ENCODE data around the gene DHRS7B.
"Not testable (repeated sequence)": the region's sequence is repeated elsewhere in the genome, so short reads cannot be mapped to it uniquely, and the experiment has no call there.

The DHRS7B gene

GRCh38 chr17:21126645-21127508, at the start of gene DHRS7B:
Gene DHRS7B (plus strand): TSS chr17:21126964. CDS start chr17:21126972, 8 bp downstream.
- intact Hi-C loops (cut with DNase I; ENCODE audit: low total_unique reads), result loop anchor here (5.0 to 10.0 kb wide), 4 partner anchors 82 to 148 kb away; partner anchors contain the start of gene USP22
- H3K4me3 ChIP-seq, result peak within 1 kb of the TSS; percentile 68 to 96
- no peaks in the 10 kb centered on the region for H3K9me3 ChIP-seq
- no peak for TF ChIP-seq CTCF (IDR thresholded peaks at IDR 0.05)
- peak within 1 kb of the TSS; percentile 87 to 95 for H3K27ac ChIP-seq
- no peaks in the 10 kb centered on the region for H3K36me3 ChIP-seq
- DNase-seq, result peak; percentile 94 to 96
- peaks cover 0 to 11% (median 10%) of the 10 kb centered on the region in 4 donors for H3K4me1 ChIP-seq
- H3K27me3 ChIP-seq, result no peaks in the 10 kb centered on the region

- H3K27me3 ChIP-seq, result no peaks in the 10 kb centered on the region
- intact Hi-C loops (cut with DNase I; ENCODE audit: low total_unique reads), result no loop called here
- no peak for DNase-seq
- no peaks in the 10 kb centered on the region for H3K4me1 ChIP-seq
- no peak overlapping the region for H3K27ac ChIP-seq
- no peaks in the 10 kb centered on the region for H3K36me3 ChIP-seq
- TF ChIP-seq CTCF (IDR thresholded peaks at IDR 0.05), result no peak
- no peak overlapping the region for H3K4me3 ChIP-seq
- H3K9me3 ChIP-seq, result no peaks in the 10 kb centered on the region
Measured at GRCh38 chr17:21077281-21077680, 49.5 kb upstream of the DHRS7B start.

- Histone ChIP-seq H3K27ac (no peak overlapping the region), H3K36me3 (no peaks in the 10 kb centered on the region), H3K27me3 (no peaks in the 10 kb centered on the region), H3K9me3 (no peaks in the 10 kb centered on the region), H3K4me3 (no peak overlapping the region), H3K4me1 (no peaks in the 10 kb centered on the region)
- TF ChIP-seq CTCF (IDR thresholded peaks at IDR 0.05), result no peak
- DNase-seq, result no peak
- intact Hi-C loops (cut with DNase I; ENCODE audit: low total_unique reads), result no loop called here
Measured at GRCh38 chr17:21078016-21078780, 48.6 kb upstream of the DHRS7B start.

GRCh38 chr17:21079196-21079595, 47.6 kb upstream of the DHRS7B start:
- Histone ChIP-seq H3K27me3 (no peaks in the 10 kb centered on the region), H3K4me3 (no peak overlapping the region), H3K4me1 (no peaks in the 10 kb centered on the region), H3K9me3 (no peaks in the 10 kb centered on the region), H3K36me3 (no peaks in the 10 kb centered on the region), H3K27ac (no peak overlapping the region)
- intact Hi-C loops (cut with DNase I; ENCODE audit: low total_unique reads), result no loop called here
- TF ChIP-seq CTCF (IDR thresholded peaks at IDR 0.05), result no peak
- no peak for DNase-seq

GRCh38 chr17:21082001-21082436, 44.7 kb upstream of the DHRS7B start:
- no peak for DNase-seq
- no peak for TF ChIP-seq CTCF (IDR thresholded peaks at IDR 0.05)
- Histone ChIP-seq H3K27ac (no peak overlapping the region), H3K9me3 (no peaks in the 10 kb centered on the region), H3K27me3 (no peaks in the 10 kb centered on the region), H3K4me1 (no peaks in the 10 kb centered on the region), H3K36me3 (no peaks in the 10 kb centered on the region), H3K4me3 (no peak overlapping the region)
- intact Hi-C loops (cut with DNase I; ENCODE audit: low total_unique reads), result no loop called here

- H3K4me3 ChIP-seq; H3K9me3 ChIP-seq; DNase-seq; H3K27ac ChIP-seq; H3K36me3 ChIP-seq; intact Hi-C loops (cut with DNase I; ENCODE audit: low total_unique reads); H3K4me1 ChIP-seq; H3K27me3 ChIP-seq: not testable (repeated sequence)
Measured at GRCh38 chr17:21085280-21085679, 41.5 kb upstream of the DHRS7B start.
